Measurements from ENCODE around the gene CIB1.

CIB1 gene

GRCh38 chr15:90208356-90208755, 25.4 kb downstream of the CIB1 start:
- H3K27me3 ChIP-seq (ENCODE audit: insufficient read depth, low read depth): no peaks in the 10 kb centered on the region
- H4K20me1 ChIP-seq (ENCODE audit: insufficient read depth): no peaks in the 10 kb centered on the region
- H3K4me2 ChIP-seq: no peak overlapping the region
- H2AFZ ChIP-seq (ENCODE audit: low read depth): no peak overlapping the region
- peaks cover 10% of the 10 kb centered on the region; the same call in 1 of the 2 replicates for H3K79me2 ChIP-seq (ENCODE audit: insufficient read depth, low read depth)
- no peak overlapping the region for H3K9ac ChIP-seq
- H3K36me3 ChIP-seq (ENCODE audit: insufficient read depth): no peaks in the 10 kb centered on the region
- no peak overlapping the region for H3K27ac ChIP-seq
- peaks cover 9% of the 10 kb centered on the region for H3K4me1 ChIP-seq (ENCODE audit: low read depth, poor library complexity, severe bottlenecking)
- TF ChIP-seq, protein P1, sequence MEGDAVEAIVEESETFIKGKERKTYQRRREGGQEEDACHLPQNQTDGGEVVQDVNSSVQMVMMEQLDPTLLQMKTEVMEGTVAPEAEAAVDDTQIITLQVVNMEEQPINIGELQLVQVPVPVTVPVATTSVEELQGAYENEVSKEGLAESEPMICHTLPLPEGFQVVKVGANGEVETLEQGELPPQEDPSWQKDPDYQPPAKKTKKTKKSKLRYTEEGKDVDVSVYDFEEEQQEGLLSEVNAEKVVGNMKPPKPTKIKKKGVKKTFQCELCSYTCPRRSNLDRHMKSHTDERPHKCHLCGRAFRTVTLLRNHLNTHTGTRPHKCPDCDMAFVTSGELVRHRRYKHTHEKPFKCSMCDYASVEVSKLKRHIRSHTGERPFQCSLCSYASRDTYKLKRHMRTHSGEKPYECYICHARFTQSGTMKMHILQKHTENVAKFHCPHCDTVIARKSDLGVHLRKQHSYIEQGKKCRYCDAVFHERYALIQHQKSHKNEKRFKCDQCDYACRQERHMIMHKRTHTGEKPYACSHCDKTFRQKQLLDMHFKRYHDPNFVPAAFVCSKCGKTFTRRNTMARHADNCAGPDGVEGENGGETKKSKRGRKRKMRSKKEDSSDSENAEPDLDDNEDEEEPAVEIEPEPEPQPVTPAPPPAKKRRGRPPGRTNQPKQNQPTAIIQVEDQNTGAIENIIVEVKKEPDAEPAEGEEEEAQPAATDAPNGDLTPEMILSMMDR (conservative IDR thresholded peaks at IDR 0.05; ENCODE audit: low read depth, low read length): no peak
- H3K4me3 ChIP-seq (IDR thresholded peaks at IDR 0.05; ENCODE audit: insufficient read depth, low read depth, low read length): no peak overlapping the region

DNA sequence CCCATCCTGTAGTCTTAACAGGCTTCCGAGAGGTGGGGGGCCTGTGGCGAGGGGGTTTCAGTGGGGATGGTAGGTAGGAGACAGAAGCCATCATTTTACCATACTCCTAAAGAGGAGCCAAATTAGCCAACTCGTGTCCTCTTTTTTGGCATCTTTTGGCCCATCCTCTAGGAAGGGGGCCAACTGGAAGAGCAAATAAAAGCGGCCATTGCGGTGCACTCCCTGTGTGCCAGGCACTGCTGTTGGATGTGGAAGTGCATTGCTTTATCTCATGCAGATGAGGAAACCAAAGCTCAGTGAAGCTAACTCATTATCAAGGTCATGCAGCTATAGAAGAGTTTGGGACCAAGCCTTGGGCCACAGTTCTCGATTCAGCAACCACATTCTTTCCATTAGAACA, 26.5 kb downstream of the CIB1 start:
- Histone ChIP-seq H4K20me1 (ENCODE audit: insufficient read depth) (no peaks in the 10 kb centered on the region), H3K79me2 (ENCODE audit: insufficient read depth, low read depth) (peaks cover 18% of the 10 kb centered on the region), H3K4me3 (IDR thresholded peaks at IDR 0.05; ENCODE audit: insufficient read depth, low read depth, low read length) (no peak overlapping the region), H3K9ac (no peak overlapping the region), H3K4me1 (ENCODE audit: low read depth, poor library complexity, severe bottlenecking) (peaks cover 16% of the 10 kb centered on the region), H2AFZ (ENCODE audit: low read depth) (no peak overlapping the region), H3K36me3 (ENCODE audit: insufficient read depth) (no peaks in the 10 kb centered on the region), H3K4me2 (no peak overlapping the region), H3K27ac (no peak overlapping the region), H3K27me3 (ENCODE audit: insufficient read depth, low read depth) (no peaks in the 10 kb centered on the region)
- TF ChIP-seq, protein P1 (conservative IDR thresholded peaks at IDR 0.05; ENCODE audit: low read depth, low read length): no peak

DNA sequence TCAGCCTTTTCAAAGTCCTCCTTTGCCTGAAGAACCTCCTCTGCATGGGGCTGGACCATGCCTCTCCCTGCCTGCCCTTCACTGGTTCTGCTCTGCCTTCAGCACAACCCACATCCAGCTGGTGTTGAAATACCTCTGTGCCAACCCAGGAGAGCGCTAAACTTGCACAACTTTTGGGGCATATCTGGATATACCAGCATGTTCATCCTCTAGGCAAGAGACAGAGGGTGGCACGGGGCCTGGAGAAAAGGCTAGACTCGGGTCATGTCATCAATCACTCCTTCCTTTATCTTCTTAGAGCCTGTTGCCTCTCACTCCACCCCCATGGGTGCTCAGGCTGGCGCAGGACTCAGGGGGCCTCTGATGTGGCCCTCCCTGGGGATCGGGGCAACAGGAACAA, 27.9 kb downstream of the CIB1 start:
- Histone ChIP-seq H2AFZ (ENCODE audit: low read depth) (no peak overlapping the region), H3K79me2 (ENCODE audit: insufficient read depth, low read depth) (peaks cover 23% of the 10 kb centered on the region), H3K9ac (no peak overlapping the region), H3K4me3 (IDR thresholded peaks at IDR 0.05; ENCODE audit: insufficient read depth, low read depth, low read length) (no peak overlapping the region), H3K4me1 (ENCODE audit: low read depth, poor library complexity, severe bottlenecking) (peaks cover 19% of the 10 kb centered on the region), H3K27me3 (ENCODE audit: insufficient read depth, low read depth) (no peaks in the 10 kb centered on the region), H3K4me2 (no peak overlapping the region), H4K20me1 (ENCODE audit: insufficient read depth) (no peaks in the 10 kb centered on the region), H3K27ac (no peak overlapping the region), H3K36me3 (ENCODE audit: insufficient read depth) (no peaks in the 10 kb centered on the region)
- TF ChIP-seq, protein P1 (conservative IDR thresholded peaks at IDR 0.05; ENCODE audit: low read depth, low read length): no peak

- Histone ChIP-seq H3K79me2 (ENCODE audit: insufficient read depth, low read depth) (peaks cover 23% of the 10 kb centered on the region), H3K27ac (no peak overlapping the region), H3K4me1 (ENCODE audit: low read depth, poor library complexity, severe bottlenecking) (peaks cover 24% of the 10 kb centered on the region), H3K9ac (no peak overlapping the region), H3K27me3 (ENCODE audit: insufficient read depth, low read depth) (no peaks in the 10 kb centered on the region), H3K4me2 (no peak overlapping the region), H3K4me3 (IDR thresholded peaks at IDR 0.05; ENCODE audit: insufficient read depth, low read depth, low read length) (no peak overlapping the region), H2AFZ (ENCODE audit: low read depth) (no peak overlapping the region), H4K20me1 (ENCODE audit: insufficient read depth) (no peaks in the 10 kb centered on the region), H3K36me3 (ENCODE audit: insufficient read depth) (no peaks in the 10 kb centered on the region)
- TF ChIP-seq, protein P1 (conservative IDR thresholded peaks at IDR 0.05; ENCODE audit: low read depth, low read length): no peak
Observed at GRCh38 chr15:90205050-90205848, 28.5 kb downstream of the CIB1 start.
